Measurements from ENCODE around the gene ZNF107. TPM values are rescaled to one million over a fixed set of nuclear protein-coding genes. Genes with fewer than 3 reads are reported as not detected.

ZNF107 gene
- total and polyA plus RNA-seq, 2 of the 8 experiments (the other 6 are each of a cell fraction or from before 2014, with no cell fraction given): 3.4 to 31.0 TPM

DNA sequence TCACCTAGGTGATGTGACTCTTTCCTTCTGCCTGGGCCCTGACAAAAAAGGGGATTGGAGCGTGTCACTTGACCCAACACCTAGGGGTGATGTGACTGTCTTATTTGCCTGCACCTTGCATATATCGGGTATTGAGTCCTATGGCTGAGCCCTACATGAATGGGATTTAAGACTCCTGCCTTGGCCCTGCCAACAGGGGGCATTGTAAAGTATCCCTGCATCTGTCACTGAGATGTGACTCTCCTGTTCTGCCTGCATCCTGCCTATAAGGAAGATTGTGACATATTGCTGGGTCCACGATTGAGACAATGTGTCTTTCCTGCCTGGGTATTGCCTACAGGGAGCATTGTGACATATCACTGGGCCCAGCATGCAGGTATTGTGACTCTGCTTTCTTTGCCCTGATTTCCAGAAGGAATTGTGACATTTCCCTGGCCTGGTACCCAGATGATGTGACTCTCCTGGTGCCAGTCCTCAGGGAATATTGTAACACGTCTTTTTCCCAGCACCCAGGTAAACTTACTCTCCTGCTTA, 14.2 kb upstream of the ZNF107 start (continued):
- TF ChIP-seq CTBP2 (IDR thresholded peaks at IDR 0.05; ENCODE audit: borderline replicate concordance, insufficient read depth, insufficient read length, low read length): no peak
